Stimulated activated CD8-positive, alpha-beta memory T cell treated with anti-CD3 and anti-CD28 coated beads, Interleukin-4, amount 100 ng/mL, for 24 hours (primary cell): ENCODE measurements around the gene MSX2.

Experiments
- DNase-seq: peaks from one replicate; pipeline ENCODE4 v3.0.0-alpha.2; 2020; ENCODE audit warnings: low read depth

Gene MSX2

GRCh38 chr5:174718880-174719610 is 5.3 kb upstream of the MSX2 start:
- no peak for DNase-seq

- no peak for DNase-seq
These were observed 4.4 kb upstream of the MSX2 start for GRCh38 chr5:174719793-174720611.

GRCh38 chr5:174720612-174721529 is 3.5 kb upstream of the MSX2 start:
- no peak for DNase-seq

GRCh38 chr5:174721530-174722432 is 2.6 kb upstream of the MSX2 start:
- DNase-seq, result no peak

- DNase-seq, result no peak
These were observed 1.9 kb upstream of the MSX2 start for GRCh38 chr5:174722500-174722899.

- DNase-seq, result no peak
These were observed 935 bp upstream of the MSX2 start for GRCh38 chr5:174723315-174723978.

- no peak for DNase-seq
These were observed 351 bp upstream of the MSX2 start for GRCh38 chr5:174723979-174724483.

GRCh38 chr5:174725261-174725990 is 1.0 kb downstream of the MSX2 start:
- DNase-seq, result no peak

GRCh38 chr5:174725991-174726601 is 1.7 kb downstream of the MSX2 start:
- no peak for DNase-seq

- no peak for DNase-seq
These were observed 2.8 kb downstream of the MSX2 start for GRCh38 chr5:174726916-174727793.

GRCh38 chr5:174727794-174728680 is 3.7 kb downstream of the MSX2 start:
- DNase-seq, result no peak

GRCh38 chr5:174729075-174729680 is 4.8 kb downstream of the MSX2 start:
- DNase-seq, result no peak

GRCh38 chr5:174731214-174732035 is 7.0 kb downstream of the MSX2 start:
- DNase-seq, result no peak

- no peak for DNase-seq
These were observed 7.9 kb downstream of the MSX2 start for GRCh38 chr5:174732036-174733020.
